Ovary (tissue), 3 donors: ENCODE measurements around the gene MAP2K5.

Experiments
- EP300 ChIP-seq: sonication (generic); formaldehyde crosslinking; IDR thresholded peaks from one replicate; pipeline ENCODE4 v1.6.1; 2017; ENCODE audit warnings: antibody characterized with exemption
- POLR2A ChIP-seq: fragments of 450-650 bp; IDR thresholded peaks from one replicate; pipeline ENCODE4 v1.6.1; 2017; ENCODE audit warnings: antibody characterized with exemption, mild to moderate bottlenecking, moderate library complexity
- TF ChIP-seq, protein P1 (sequence below), 3 donors: fragments of 450-650 bp in 2 of 3; fragments of 200-600 bp in 1 of 3; IDR thresholded peaks; one replicate each; pipeline versions ENCODE4 v1.5.1 to v1.8.0; 2016 to 2022; ENCODE audit warnings: antibody characterized with exemption in 3 of 3, mild to moderate bottlenecking in 1 of 3
- donor health status: DM: no; HTN: no; CAD: no.

GRCh38 chr15:67504796-67505195 lies 37.7 kb upstream of the MAP2K5 start:
- TF ChIP-seq POLR2A (no peak), EP300 (no peak)
- TF ChIP-seq, protein P1, sequence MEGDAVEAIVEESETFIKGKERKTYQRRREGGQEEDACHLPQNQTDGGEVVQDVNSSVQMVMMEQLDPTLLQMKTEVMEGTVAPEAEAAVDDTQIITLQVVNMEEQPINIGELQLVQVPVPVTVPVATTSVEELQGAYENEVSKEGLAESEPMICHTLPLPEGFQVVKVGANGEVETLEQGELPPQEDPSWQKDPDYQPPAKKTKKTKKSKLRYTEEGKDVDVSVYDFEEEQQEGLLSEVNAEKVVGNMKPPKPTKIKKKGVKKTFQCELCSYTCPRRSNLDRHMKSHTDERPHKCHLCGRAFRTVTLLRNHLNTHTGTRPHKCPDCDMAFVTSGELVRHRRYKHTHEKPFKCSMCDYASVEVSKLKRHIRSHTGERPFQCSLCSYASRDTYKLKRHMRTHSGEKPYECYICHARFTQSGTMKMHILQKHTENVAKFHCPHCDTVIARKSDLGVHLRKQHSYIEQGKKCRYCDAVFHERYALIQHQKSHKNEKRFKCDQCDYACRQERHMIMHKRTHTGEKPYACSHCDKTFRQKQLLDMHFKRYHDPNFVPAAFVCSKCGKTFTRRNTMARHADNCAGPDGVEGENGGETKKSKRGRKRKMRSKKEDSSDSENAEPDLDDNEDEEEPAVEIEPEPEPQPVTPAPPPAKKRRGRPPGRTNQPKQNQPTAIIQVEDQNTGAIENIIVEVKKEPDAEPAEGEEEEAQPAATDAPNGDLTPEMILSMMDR (IDR thresholded peaks at IDR 0.05): no peak
